ENCODE results near the gene TOX2. TPM values are rescaled to one million over a fixed set of nuclear protein-coding genes. Genes with fewer than 3 reads are reported as not detected.

The TOX2 gene
- polyA plus RNA-seq, 3 donors: 0.39 to 0.56 (median 0.47) TPM

DNA sequence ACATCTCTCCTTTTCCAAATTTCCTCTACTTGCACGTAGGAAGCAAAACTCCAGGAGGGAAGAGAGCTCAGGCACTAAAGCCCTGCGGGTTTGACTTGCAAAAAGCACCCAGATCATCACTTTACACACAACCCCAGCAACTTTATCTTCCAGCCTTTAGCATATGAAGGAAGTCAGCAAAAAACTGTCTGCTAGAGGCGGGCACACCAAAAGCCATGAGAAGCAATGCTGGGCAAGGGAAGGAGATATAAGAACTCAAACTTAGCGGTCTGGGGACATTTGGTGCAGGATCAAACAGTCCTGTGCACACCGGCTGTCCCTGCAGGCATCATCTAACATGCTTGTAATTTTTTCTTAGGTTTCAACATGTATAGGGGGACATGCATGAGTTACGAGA lies 159.0 kb downstream of the TOX2 start:
- Histone ChIP-seq H4K20me1 (ENCODE audit: insufficient read depth, low read length) (no peaks in the 10 kb centered on the region), H3K4me3 (replicated peaks in 1 of 3; ENCODE audit: low read depth in 2 of 3, low read length in 3 of 3) (no peak overlapping the region), H3K36me3 (replicated peaks in 1 of 2; ENCODE audit: control insufficient read depth in 1 of 2, insufficient read depth in 2 of 2, low read length in 2 of 2) (no peaks in the 10 kb centered on the region), H3K4me1 (ENCODE audit: control insufficient read depth in 1 of 2, insufficient read depth in 2 of 2, low read length in 2 of 2) (peaks cover 71 to 79% of the 10 kb centered on the region in 2 donors), H3K9me3 (replicated peaks in 1 of 2; ENCODE audit: control insufficient read depth in 1 of 2, insufficient read depth in 1 of 2, low read length in 2 of 2) (no peaks in the 10 kb centered on the region), H3K9ac (ENCODE audit: insufficient read depth, low read length, poor library complexity, severe bottlenecking) (no peak overlapping the region), H3K27ac (ENCODE audit: low read depth in 1 of 2, low read length in 2 of 2) (no peak overlapping the region), H2AFZ (ENCODE audit: insufficient read depth, low read depth, low read length, poor library complexity, severe bottlenecking) (no peak overlapping the region), H3K4me2 (replicated peaks; ENCODE audit: extremely low read depth, low read length, poor library complexity, severe bottlenecking) (no peak overlapping the region), H3K27me3 (ENCODE audit: control insufficient read depth in 2 of 2, insufficient read depth in 2 of 2, low read length in 2 of 2) (no peaks in the 10 kb centered on the region), H3K79me2 (ENCODE audit: insufficient read depth, low read length) (no peaks in the 10 kb centered on the region)
- no peak for DNase-seq
- Mint-ChIP-seq H3K9me3 (peaks cover 0 to 3% (median 0%) of the 10 kb centered on the region in 7 donors), H3K4me1 (peaks cover 68% of the 10 kb centered on the region), H3K27ac (peak overlapping the region in 1 of 7 donors; percentile 33), H3K4me3 (no peak overlapping the region), H3K27me3 (ENCODE audit: low read depth in 3 of 3) (peaks cover 2 to 12% (median 6%) of the 10 kb centered on the region in 3 donors), H3K36me3 (no peaks in the 10 kb centered on the region)
- intact Hi-C loops (cut with micrococcal nuclease): loop anchor here in 1 of 2 donors (10.0 kb wide), 1 partner anchor 139 kb away; no protein-coding TSS in a partner anchor
- 86% methylated on average over 4 of the region's 6 CpGs for WGBS (ENCODE audit: insufficient coverage)
- TF ChIP-seq, protein P1, sequence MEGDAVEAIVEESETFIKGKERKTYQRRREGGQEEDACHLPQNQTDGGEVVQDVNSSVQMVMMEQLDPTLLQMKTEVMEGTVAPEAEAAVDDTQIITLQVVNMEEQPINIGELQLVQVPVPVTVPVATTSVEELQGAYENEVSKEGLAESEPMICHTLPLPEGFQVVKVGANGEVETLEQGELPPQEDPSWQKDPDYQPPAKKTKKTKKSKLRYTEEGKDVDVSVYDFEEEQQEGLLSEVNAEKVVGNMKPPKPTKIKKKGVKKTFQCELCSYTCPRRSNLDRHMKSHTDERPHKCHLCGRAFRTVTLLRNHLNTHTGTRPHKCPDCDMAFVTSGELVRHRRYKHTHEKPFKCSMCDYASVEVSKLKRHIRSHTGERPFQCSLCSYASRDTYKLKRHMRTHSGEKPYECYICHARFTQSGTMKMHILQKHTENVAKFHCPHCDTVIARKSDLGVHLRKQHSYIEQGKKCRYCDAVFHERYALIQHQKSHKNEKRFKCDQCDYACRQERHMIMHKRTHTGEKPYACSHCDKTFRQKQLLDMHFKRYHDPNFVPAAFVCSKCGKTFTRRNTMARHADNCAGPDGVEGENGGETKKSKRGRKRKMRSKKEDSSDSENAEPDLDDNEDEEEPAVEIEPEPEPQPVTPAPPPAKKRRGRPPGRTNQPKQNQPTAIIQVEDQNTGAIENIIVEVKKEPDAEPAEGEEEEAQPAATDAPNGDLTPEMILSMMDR (IDR thresholded peaks at IDR 0.05): no peak

DNA sequence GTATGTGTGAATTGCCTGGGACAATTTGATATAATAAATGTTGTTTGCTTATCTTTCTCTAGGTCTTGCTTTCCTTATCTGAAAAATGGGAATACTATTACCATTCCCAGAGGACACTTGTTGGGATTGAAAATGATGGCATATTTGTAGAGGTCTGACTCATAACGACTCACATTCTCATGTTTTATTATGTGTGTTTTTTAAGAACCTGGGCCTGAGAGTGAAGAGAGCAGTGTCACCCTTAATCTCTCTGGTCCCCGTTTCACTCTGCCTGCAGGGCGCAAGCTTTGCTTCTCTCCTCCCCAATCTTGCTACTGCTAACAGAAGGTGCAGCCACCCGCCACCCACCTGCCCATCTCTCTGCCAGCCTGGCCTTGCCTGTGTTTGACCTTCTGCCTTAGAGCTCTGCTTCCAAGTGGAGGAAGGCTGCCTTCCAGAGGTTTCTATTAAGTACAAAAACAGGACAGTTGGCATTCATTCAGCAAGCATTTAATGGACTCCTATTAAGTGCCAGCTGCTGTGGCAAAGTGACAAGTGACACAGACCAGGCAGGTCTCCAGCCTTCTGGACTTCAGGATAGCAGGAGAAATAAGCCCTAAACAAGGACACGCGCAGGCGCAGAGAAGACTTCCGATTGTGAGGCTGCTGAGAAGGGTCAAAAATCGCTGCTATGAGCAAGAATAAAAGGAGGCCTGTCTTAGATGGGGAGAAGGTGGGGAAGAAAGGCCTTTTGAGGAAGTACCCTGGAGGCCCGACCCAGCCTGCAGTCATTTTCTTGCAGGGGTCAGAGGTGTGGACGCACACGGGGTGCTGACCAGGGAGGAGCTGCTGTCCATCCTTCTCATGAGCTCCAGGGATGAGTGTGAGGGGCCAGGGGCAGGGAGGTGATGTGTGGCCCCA lies 159.8 kb downstream of the TOX2 start:
- Histone ChIP-seq H3K4me3 (replicated peaks in 1 of 3; ENCODE audit: low read depth in 2 of 3, low read length in 3 of 3) (peak overlapping the region in 1 of 3 experiments; percentile 23), H3K9me3 (replicated peaks in 1 of 2; ENCODE audit: control insufficient read depth in 1 of 2, insufficient read depth in 1 of 2, low read length in 2 of 2) (no peaks in the 10 kb centered on the region), H4K20me1 (ENCODE audit: insufficient read depth, low read length) (no peaks in the 10 kb centered on the region), H3K79me2 (ENCODE audit: insufficient read depth, low read length) (no peaks in the 10 kb centered on the region), H3K9ac (ENCODE audit: insufficient read depth, low read length, poor library complexity, severe bottlenecking) (no peak overlapping the region), H3K4me1 (ENCODE audit: control insufficient read depth in 1 of 2, insufficient read depth in 2 of 2, low read length in 2 of 2) (peaks cover 63 to 71% of the 10 kb centered on the region in 2 donors), H3K27me3 (ENCODE audit: control insufficient read depth in 2 of 2, insufficient read depth in 2 of 2, low read length in 2 of 2) (no peaks in the 10 kb centered on the region), H3K4me2 (replicated peaks; ENCODE audit: extremely low read depth, low read length, poor library complexity, severe bottlenecking) (peak overlapping the region; percentile 48), H3K27ac (ENCODE audit: low read depth in 1 of 2, low read length in 2 of 2) (peak overlapping the region; percentile 38 to 78), H3K36me3 (replicated peaks in 1 of 2; ENCODE audit: control insufficient read depth in 1 of 2, insufficient read depth in 2 of 2, low read length in 2 of 2) (no peaks in the 10 kb centered on the region), H2AFZ (ENCODE audit: insufficient read depth, low read depth, low read length, poor library complexity, severe bottlenecking) (peak overlapping the region; percentile 27)
- H3K27ac Mint-ChIP-seq: peak overlapping the region in 6 of 7 donors; percentile 2 to 94 (median 84)
- H3K36me3 Mint-ChIP-seq: no peaks in the 10 kb centered on the region
- H3K4me3 Mint-ChIP-seq: peak overlapping the region; percentile 16 to 66
- peaks cover 59% of the 10 kb centered on the region for H3K4me1 Mint-ChIP-seq
- intact Hi-C loops (cut with micrococcal nuclease): loop anchor here in 1 of 2 donors (10.0 kb wide), 1 partner anchor 140 kb away; no protein-coding TSS in a partner anchor
- H3K9me3 Mint-ChIP-seq: peaks cover 0 to 3% (median 0%) of the 10 kb centered on the region in 7 donors
- peaks cover 2 to 12% (median 6%) of the 10 kb centered on the region in 3 donors for H3K27me3 Mint-ChIP-seq (ENCODE audit: low read depth in 3 of 3)
- DNase-seq: peak; percentile 30 to 52 (median 38)
- WGBS (ENCODE audit: insufficient coverage): 83% methylated on average over 7 of the region's 12 CpGs
- TF ChIP-seq, protein P1 (IDR thresholded peaks at IDR 0.05): no peak
